D341Med (cell line): ENCODE measurements around the gene ELL.

Source experiments
- DNase-seq: peaks from one replicate; pipeline ENCODE4 v3.0.0; 2012; ENCODE audit warnings: low spot score

ELL gene

GRCh38 chr19:18504886-18505610 is 16.8 kb downstream of the ELL start:
- no peak for DNase-seq

GRCh38 chr19:18503971-18504885 is 17.6 kb downstream of the ELL start:
- no peak for DNase-seq

GRCh38 chr19:18503337-18503970 is 18.4 kb downstream of the ELL start:
- DNase-seq = no peak

- DNase-seq = no peak
Observed at GRCh38 chr19:18502638-18503294, 19.1 kb downstream of the ELL start.

GRCh38 chr19:18502246-18502637 is 19.6 kb downstream of the ELL start:
- no peak for DNase-seq

GRCh38 chr19:18501832-18502231 is 20.0 kb downstream of the ELL start:
- peak; percentile 81 for DNase-seq

GRCh38 chr19:18501351-18501750 is 20.5 kb downstream of the ELL start:
- DNase-seq = no peak

- DNase-seq = no peak
Observed at GRCh38 chr19:18500799-18501198, 21.1 kb downstream of the ELL start.

- no peak for DNase-seq
Observed at GRCh38 chr19:18500376-18500775, 21.5 kb downstream of the ELL start.

GRCh38 chr19:18499055-18499775 is 22.7 kb downstream of the ELL start:
- DNase-seq = no peak

GRCh38 chr19:18496980-18497256 is 25.0 kb downstream of the ELL start:
- DNase-seq = no peak

- DNase-seq = no peak
Observed at GRCh38 chr19:18496167-18496979, 25.5 kb downstream of the ELL start.

GRCh38 chr19:18495204-18495911 is 26.5 kb downstream of the ELL start:
- DNase-seq = no peak

- DNase-seq = no peak
Observed at GRCh38 chr19:18494267-18494607, 27.6 kb downstream of the ELL start.

- no peak for DNase-seq
Observed at GRCh38 chr19:18493440-18494266, 28.2 kb downstream of the ELL start.

GRCh38 chr19:18491995-18492953 is 29.6 kb downstream of the ELL start:
- DNase-seq = no peak

- DNase-seq = no peak
Observed at GRCh38 chr19:18490728-18491127, 31.1 kb downstream of the ELL start.

- DNase-seq = no peak
Observed at GRCh38 chr19:18489627-18490184, 32.2 kb downstream of the ELL start.
